IgD-negative memory B cell (primary cell): ENCODE results near the gene BRSK1. TPM values are rescaled to one million over a fixed set of nuclear protein-coding genes. Genes with fewer than 3 reads are reported as not detected.
"Not testable (repeated sequence)": the region's sequence is repeated elsewhere in the genome, so short reads cannot be mapped to it uniquely, and the experiment has no call there.

Experiments used
- H3K27ac Mint-ChIP-seq, 3 donors: one replicate each; pipeline ENCODE4 v1.8.0; 2020 to 2022; ENCODE audit warnings: mild to moderate bottlenecking in 3 of 3, mixed read lengths in 3 of 3, moderate library complexity in 1 of 3
- H3K27me3 Mint-ChIP-seq: one replicate; pipeline ENCODE4 v1.8.0; 2021; ENCODE audit warnings: mixed read lengths
- H3K36me3 Mint-ChIP-seq: one replicate; pipeline ENCODE4 v1.8.0; 2020; ENCODE audit warnings: mild to moderate bottlenecking, mixed read lengths
- H3K4me1 Mint-ChIP-seq, 3 donors: one replicate each; pipeline ENCODE4 v1.8.0; 2020 to 2022; ENCODE audit warnings: mixed read lengths in 3 of 3, mild to moderate bottlenecking in 1 of 3
- H3K4me3 Mint-ChIP-seq, 4 donors: one replicate each; pipeline ENCODE4 v1.8.0; 2020 to 2022; ENCODE audit warnings: mild to moderate bottlenecking in 4 of 4, mixed read lengths in 4 of 4, moderate library complexity in 3 of 4
- H3K9me3 Mint-ChIP-seq, 3 donors: one replicate each; pipeline ENCODE4 v1.8.0; 2020 to 2021; ENCODE audit warnings: mixed read lengths in 3 of 3, mild to moderate bottlenecking in 1 of 3
- polyA plus RNA-seq: library from polyadenylated mRNA; unstranded; fragments of 300-500 nt; fragmentation: Illumina TruSeq; gene quantifications from one replicate; pipeline ENCODE4 v1.2.3, GENCODE V29; 2021

Gene BRSK1
- polyA plus RNA-seq, 1 donor from 2014 or later = 0.34 TPM

- Mint-ChIP-seq H3K27me3 (no peaks in the 10 kb centered on the region), H3K4me3 (no peak overlapping the region), H3K27ac (no peak overlapping the region)
Measured at GRCh38 chr19:55314396-55314795, 30.6 kb downstream of the BRSK1 start.

GRCh38 chr19:55315956-55316525 is 32.2 kb downstream of the BRSK1 start:
- no peak overlapping the region for H3K27ac Mint-ChIP-seq
- H3K36me3 Mint-ChIP-seq = no peaks in the 10 kb centered on the region
- H3K9me3 Mint-ChIP-seq = no peaks in the 10 kb centered on the region
- no peaks in the 10 kb centered on the region for H3K4me1 Mint-ChIP-seq
- H3K4me3 Mint-ChIP-seq = no peak overlapping the region
- peaks cover 1% of the 10 kb centered on the region for H3K27me3 Mint-ChIP-seq

More at GRCh38 chr19:55314396-55314795, 30.6 kb downstream of the BRSK1 start:
- Mint-ChIP-seq H3K9me3 (no peaks in the 10 kb centered on the region), H3K36me3 (no peaks in the 10 kb centered on the region), H3K4me1 (peaks cover 0 to 2% (median 0%) of the 10 kb centered on the region in 3 donors)

- Mint-ChIP-seq H3K4me1 (no peaks in the 10 kb centered on the region), H3K4me3 (no peak overlapping the region), H3K27me3 (peaks cover 1% of the 10 kb centered on the region), H3K36me3 (peaks cover 1% of the 10 kb centered on the region), H3K9me3 (no peaks in the 10 kb centered on the region), H3K27ac (no peak overlapping the region)
Measured at GRCh38 chr19:55316646-55317045, 32.8 kb downstream of the BRSK1 start.

DNA sequence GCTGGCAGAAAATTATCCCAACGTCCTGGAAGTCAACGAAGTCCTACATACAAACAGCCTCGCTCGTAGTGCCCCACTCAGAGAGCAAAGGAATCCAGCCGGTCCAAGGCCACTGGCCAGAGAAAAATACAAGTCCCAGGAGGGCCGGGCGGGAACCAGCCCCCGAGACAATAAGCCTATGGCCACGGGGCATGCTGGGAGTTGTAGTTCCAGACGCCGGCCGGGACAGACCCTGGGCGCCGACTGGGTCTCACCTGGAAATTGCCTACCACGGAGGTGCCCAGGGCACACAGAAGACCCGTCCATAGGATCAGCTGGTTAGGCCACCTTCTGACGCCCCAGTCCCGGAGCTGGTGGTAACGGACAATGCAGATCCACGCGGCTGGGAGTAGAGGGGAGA is 36.0 kb downstream of the BRSK1 start:
- peaks cover 0 to 1% (median 0%) of the 10 kb centered on the region in 3 donors for H3K4me1 Mint-ChIP-seq
- no peak overlapping the region for H3K4me3 Mint-ChIP-seq
- H3K27ac Mint-ChIP-seq = no peak overlapping the region
- no peaks in the 10 kb centered on the region for H3K9me3 Mint-ChIP-seq
- H3K27me3 Mint-ChIP-seq = peaks cover 14% of the 10 kb centered on the region
- peaks cover 3% of the 10 kb centered on the region for H3K36me3 Mint-ChIP-seq

GRCh38 chr19:55320844-55321419 is 37.1 kb downstream of the BRSK1 start:
- no peaks in the 10 kb centered on the region for H3K9me3 Mint-ChIP-seq

GRCh38 chr19:55321466-55322137 is 37.8 kb downstream of the BRSK1 start:
- H3K4me1 Mint-ChIP-seq = peaks cover 0 to 1% (median 0%) of the 10 kb centered on the region in 3 donors
- H3K27me3 Mint-ChIP-seq = peaks cover 16% of the 10 kb centered on the region
- no peak overlapping the region for H3K4me3 Mint-ChIP-seq
- peaks cover 3% of the 10 kb centered on the region for H3K36me3 Mint-ChIP-seq
- H3K27ac Mint-ChIP-seq = no peak overlapping the region
- H3K9me3 Mint-ChIP-seq = no peaks in the 10 kb centered on the region

More at GRCh38 chr19:55320844-55321419, 37.1 kb downstream of the BRSK1 start:
- Mint-ChIP-seq H3K27me3 (peaks cover 16% of the 10 kb centered on the region), H3K27ac (no peak overlapping the region), H3K4me3 (no peak overlapping the region), H3K4me1 (peaks cover 0 to 1% (median 0%) of the 10 kb centered on the region in 3 donors), H3K36me3 (peaks cover 3% of the 10 kb centered on the region)

DNA sequence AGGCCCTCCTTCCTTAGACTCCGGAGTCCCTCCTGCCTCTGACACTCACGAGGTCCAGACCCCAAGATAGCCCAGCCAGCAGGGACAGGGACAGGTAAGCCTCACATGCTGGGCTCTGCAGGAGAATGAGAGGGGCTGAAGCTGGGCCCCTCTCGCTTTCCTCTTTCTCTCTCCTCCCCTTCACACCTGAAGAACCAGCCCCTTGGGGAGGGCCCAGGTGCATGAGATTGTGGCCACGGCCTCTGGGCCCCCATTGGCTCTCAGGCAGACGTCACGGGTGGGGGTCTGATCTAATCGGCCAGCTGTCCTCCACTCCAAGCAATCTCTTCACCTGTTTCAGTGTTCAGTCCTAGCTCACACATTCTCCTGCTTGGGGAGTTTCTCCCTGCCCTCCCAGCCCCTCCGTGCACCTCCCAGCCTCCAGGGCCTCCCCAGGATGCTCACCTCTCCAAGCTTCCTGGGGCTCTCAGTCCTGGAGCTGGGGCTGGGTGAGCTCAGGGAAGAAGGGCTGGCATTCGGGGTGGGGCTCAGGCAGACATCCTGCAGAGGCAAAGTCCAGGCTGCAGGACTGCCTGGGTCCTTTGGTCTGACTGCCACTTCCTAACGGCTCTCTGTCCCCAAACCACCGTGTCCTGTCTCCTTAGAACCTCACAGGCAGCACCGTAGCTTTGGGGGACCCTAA is 38.5 kb downstream of the BRSK1 start:
- H3K27ac Mint-ChIP-seq = no peak overlapping the region
- H3K4me3 Mint-ChIP-seq = no peak overlapping the region
- peaks cover 3% of the 10 kb centered on the region for H3K36me3 Mint-ChIP-seq
- no peaks in the 10 kb centered on the region for H3K9me3 Mint-ChIP-seq
- peaks cover 0 to 1% (median 0%) of the 10 kb centered on the region in 3 donors for H3K4me1 Mint-ChIP-seq
- peaks cover 16% of the 10 kb centered on the region for H3K27me3 Mint-ChIP-seq

DNA sequence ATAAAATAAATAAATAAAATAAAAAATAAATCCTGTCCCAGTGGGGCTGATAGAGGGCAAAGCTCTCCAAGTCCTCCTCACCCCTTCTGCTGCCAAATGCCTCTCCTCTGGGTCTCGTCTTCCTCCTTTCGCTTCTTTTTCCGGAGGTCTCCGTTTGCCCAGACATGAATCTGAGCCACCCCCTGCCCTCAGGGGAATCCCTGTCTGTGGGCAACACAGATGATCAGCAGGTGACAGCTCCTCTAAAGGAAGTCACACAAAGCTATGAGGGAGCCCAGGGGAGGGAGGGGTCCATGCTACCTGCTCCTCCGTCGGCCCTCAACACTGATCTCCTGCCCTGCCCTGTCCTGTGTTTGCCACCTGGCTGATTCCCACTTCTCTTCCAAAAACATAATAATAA is 40.9 kb downstream of the BRSK1 start:
- Mint-ChIP-seq H3K9me3 (no peaks in the 10 kb centered on the region), H3K4me1 (peaks cover 0 to 1% (median 0%) of the 10 kb centered on the region in 3 donors), H3K36me3 (peaks cover 3% of the 10 kb centered on the region), H3K27me3 (peaks cover 16% of the 10 kb centered on the region), H3K27ac (peak overlapping the region in 2 of 3 donors; percentile 42 to 55), H3K4me3 (no peak overlapping the region)

DNA sequence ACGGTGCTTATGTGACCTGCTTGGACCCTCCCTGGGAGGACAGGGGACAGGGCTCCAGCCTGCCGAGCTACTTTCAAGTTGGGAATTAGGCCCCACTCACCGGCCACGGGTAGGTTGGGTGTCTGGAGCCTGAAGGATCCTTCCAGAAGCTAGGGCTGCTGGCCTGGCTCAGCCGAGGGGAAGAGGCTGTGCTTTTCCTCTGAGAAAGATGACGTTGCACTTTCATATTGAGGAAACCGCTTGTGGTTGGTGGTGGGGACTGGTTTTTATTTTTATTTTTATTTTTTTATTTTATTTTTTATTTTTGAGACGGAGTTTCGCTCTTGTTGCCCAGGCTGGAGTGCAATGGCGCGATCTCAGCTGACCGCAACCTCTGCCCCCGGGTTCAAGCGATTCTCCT is 41.4 kb downstream of the BRSK1 start, which contains the start of gene TMEM150B:
TMEM150B (minus strand) TSS at position 170 of the 400 bp plus-strand sequence. CDS start 4,305 bp downstream, outside the sequence.
- no peaks in the 10 kb centered on the region for H3K9me3 Mint-ChIP-seq
- H3K27ac Mint-ChIP-seq = peak within 1 kb of the TSS; percentile 42 to 68 (median 55)
- peaks cover 0 to 1% (median 0%) of the 10 kb centered on the region in 3 donors for H3K4me1 Mint-ChIP-seq
- peaks cover 16% of the 10 kb centered on the region for H3K27me3 Mint-ChIP-seq
- H3K36me3 Mint-ChIP-seq = peaks cover 3% of the 10 kb centered on the region
- no peak within 1 kb of the TSS for H3K4me3 Mint-ChIP-seq

DNA sequence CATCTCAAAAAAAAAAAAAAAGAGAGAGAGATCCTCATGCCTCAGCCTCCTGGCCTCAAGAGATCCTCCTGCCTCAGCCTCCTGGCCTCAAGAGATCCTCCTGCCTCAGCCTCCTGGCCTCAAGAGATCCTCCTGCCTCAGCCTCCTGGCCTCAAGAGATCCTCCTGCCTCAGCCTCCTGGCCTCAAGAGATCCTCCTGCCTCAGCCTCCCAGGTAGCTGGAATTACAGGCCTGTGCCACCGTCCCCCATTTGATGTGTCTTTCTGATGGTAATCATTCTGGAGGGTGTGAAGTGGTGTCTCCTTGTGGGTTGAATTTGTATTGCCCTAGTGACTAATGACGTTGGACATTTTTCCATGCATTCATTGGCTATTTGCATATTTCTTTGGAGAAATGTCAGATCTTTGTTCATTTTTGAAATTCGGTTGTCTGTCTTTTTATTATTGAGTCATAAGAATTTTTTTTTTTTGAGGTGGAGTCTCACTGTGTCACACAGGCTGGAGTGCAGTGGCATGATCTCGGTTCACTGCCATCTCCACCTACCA is 45.0 kb downstream of the BRSK1 start:
- H3K27ac Mint-ChIP-seq, H3K36me3 Mint-ChIP-seq, H3K27me3 Mint-ChIP-seq, H3K9me3 Mint-ChIP-seq, H3K4me3 Mint-ChIP-seq, H3K4me1 Mint-ChIP-seq: not testable (repeated sequence)

DNA sequence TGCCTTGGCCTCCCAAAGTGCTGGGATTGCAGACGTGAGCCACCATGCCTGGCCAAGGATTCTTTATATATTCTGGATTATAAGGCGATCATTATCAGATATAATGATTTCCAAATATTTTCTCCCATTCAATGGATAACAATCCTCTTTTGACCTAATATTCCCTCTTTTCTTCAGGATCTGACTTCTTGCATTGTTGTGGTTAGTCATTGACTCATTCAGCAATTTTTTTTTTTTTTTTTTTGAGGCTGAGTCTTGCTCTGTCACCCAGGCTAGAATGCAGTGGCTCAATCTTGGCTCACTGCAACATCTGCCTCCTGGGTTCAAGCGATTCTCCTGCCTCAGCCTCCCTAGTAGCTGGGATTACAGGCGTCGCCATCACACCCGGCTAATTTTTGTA is 46.0 kb downstream of the BRSK1 start:
- not testable (repeated sequence) for H3K27me3 Mint-ChIP-seq

GRCh38 chr19:55333870-55334269 is 50.1 kb downstream of the BRSK1 start:
- no peak overlapping the region for H3K27ac Mint-ChIP-seq
- peaks cover 0 to 5% (median 3%) of the 10 kb centered on the region in 3 donors for H3K4me1 Mint-ChIP-seq
- H3K36me3 Mint-ChIP-seq = no peaks in the 10 kb centered on the region
- no peak overlapping the region for H3K4me3 Mint-ChIP-seq
- H3K27me3 Mint-ChIP-seq = peaks cover 24% of the 10 kb centered on the region
- H3K9me3 Mint-ChIP-seq = no peaks in the 10 kb centered on the region

More for the DNA sequence above, 46.0 kb downstream of the BRSK1 start:
- H3K4me1 Mint-ChIP-seq, H3K9me3 Mint-ChIP-seq, H3K36me3 Mint-ChIP-seq, H3K27ac Mint-ChIP-seq, H3K4me3 Mint-ChIP-seq: not testable (repeated sequence)

DNA sequence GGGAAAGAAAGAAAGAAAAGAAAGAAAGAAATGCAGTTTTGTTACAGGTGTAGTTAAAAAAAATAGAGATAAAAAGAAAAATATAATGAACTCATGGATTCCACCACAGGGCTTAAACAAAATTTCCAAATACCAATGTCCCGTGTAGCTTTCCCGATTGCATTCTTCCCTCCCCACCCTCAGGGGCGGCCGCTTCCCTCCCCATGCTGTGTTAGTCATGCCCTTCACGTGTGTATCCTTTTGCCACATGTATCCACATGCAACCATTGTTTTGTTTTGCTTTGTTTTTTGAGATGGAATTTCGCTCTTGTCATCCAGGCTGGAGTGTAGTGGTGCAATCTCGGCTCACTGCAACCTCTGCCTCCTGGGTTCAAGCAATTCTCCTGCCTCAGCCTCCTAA is 52.3 kb downstream of the BRSK1 start:
- H3K36me3 Mint-ChIP-seq = no peaks in the 10 kb centered on the region
- H3K4me1 Mint-ChIP-seq = peaks cover 5 to 9% (median 6%) of the 10 kb centered on the region in 3 donors
- peaks cover 27% of the 10 kb centered on the region for H3K27me3 Mint-ChIP-seq
- H3K27ac Mint-ChIP-seq = peak overlapping the region in 1 of 3 donors; percentile 33
- peak overlapping the region in 1 of 4 donors; percentile 19 for H3K4me3 Mint-ChIP-seq
- no peaks in the 10 kb centered on the region for H3K9me3 Mint-ChIP-seq

DNA sequence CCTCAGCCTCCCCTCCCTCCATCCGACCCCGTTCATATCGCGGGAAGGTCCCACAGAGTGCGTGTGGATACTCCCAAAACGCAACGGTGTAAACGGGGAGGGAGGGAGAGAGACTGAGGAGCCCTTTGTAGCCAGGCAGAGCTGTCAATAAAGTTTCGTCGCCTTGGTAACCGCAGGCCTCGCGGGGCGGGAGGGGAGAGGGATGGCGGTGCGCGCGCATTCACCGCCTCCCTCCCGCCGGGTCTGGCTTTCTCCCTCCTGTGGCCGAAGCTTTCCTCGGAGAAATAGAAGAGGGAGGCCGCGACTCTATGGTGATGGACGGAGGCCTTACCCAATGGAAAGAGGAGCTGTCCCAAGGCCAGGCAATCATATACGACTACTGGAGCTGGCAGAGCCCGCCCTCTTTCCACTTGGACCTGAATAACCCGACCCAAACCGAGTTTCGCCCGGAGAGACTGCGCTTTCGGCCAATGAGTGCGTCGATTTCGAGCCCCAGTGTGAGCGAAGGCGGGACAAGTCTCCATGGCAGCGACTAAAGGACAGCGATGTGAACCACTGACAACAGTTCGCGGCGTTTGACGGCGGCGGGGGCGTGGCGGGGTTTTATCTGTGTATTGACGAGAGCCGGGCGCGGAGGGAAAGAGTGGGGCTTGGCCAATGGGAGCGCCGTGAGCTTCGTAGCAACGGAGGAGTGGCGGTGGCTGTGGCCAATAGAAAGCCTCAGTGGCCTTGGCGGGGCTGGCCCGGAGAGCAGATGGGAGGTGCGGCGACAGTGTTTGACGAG is 55.5 kb downstream of the BRSK1 start, which contains the start of gene KMT5C:
KMT5C (plus strand) TSS at position 772 of the 784 bp plus-strand sequence. CDS start 2,061 bp downstream, outside the sequence.
- Mint-ChIP-seq H3K36me3 (no peaks in the 10 kb centered on the region), H3K4me3 (peak within 1 kb of the TSS; percentile 86 to 95 (median 92)), H3K27ac (peak within 1 kb of the TSS; percentile 87 to 99 (median 98)), H3K9me3 (peaks cover 0 to 2% (median 0%) of the 10 kb centered on the region in 3 donors), H3K27me3 (peaks cover 25% of the 10 kb centered on the region), H3K4me1 (peaks cover 6 to 10% (median 7%) of the 10 kb centered on the region in 3 donors)
